K562 (cell line): ENCODE data around the gene UNC13A. TPM values are rescaled to one million over a fixed set of nuclear protein-coding genes. Genes with fewer than 3 reads are reported as not detected.

Source experiments
- ATAC-seq: fragments of 200-7000 bp; cut with Tn5 transposase; 3 replicates; pipeline ENCODE4 v1.9.1; 2020; ENCODE audit warnings: moderate library complexity
- BruUV-seq: library from RNA; stranded (reverse); fragments of 400-500 nt; replicated peaks from 2 replicates; lab custom pipeline; 2021; lab: Mats Ljungman, UMichigan
- CTCF ChIA-PET: fragments of 300-600 bp; formaldehyde crosslinking; extraction: SDS; loops from one replicate; lab custom pipeline; 2021; ENCODE audit warnings: low intra/inter-chr PET ratio; lab: Yijun Ruan, JAX
- POLR2A ChIA-PET: fragments of 300-600, 350-650 bp; sonication (Branson Sonifier 250); formaldehyde crosslinking; extraction: SDS; loops from one replicate; lab custom pipeline; 2021; ENCODE audit warnings: antibody characterized with exemption, inconsistent platforms; lab: Yijun Ruan, JAX
- DNase-seq, 4 experiments: peaks; one replicate each; pipeline versions ENCODE4 v3.0.0 to v3.0.0-alpha.2; 2011 to 2018; ENCODE audit warnings: low spot score in 3 of 4, mixed read lengths in 3 of 4; ENCODE audit errors: extremely low read depth in 1 of 4
- FAIRE-seq: peaks from 2 replicates; lab custom pipeline; 2011; peaks lifted over from hg19 to GRCh38; lab: Jason Lieb, UNC
- H2AFZ ChIP-seq: 2 replicates; pipeline ENCODE4 v1.6.0; 2011; ENCODE audit warnings: low read depth, low read length, control low read depth, inconsistent platforms
- H3K27ac ChIP-seq: fragments of 200-600 bp; 3 replicates; pipeline ENCODE4 v1.8.0; 2011; ENCODE audit warnings: low read depth, mild to moderate bottlenecking, control low read depth, inconsistent platforms, low read length, moderate library complexity, mixed read lengths; ENCODE audit errors: extremely low read depth
- H3K27me3 ChIP-seq, 2 experiments: fragments of 300-600 bp in 1 of 2; 2 replicates in 1 of 2; 3 replicates in 1 of 2; pipeline versions ENCODE4 v1.6.0 to v1.8.0; 2011; ENCODE audit warnings: inconsistent platforms in 2 of 2, low read length in 2 of 2, mild to moderate bottlenecking in 1 of 2, mixed read lengths in 1 of 2, moderate library complexity in 1 of 2; ENCODE audit not compliant: control insufficient read depth in 2 of 2, insufficient read depth in 2 of 2
- H3K36me3 ChIP-seq: fragments of 300-600 bp; 3 replicates; pipeline ENCODE4 v1.8.0; 2011; ENCODE audit warnings: mild to moderate bottlenecking, low read length, inconsistent platforms; ENCODE audit not compliant: control insufficient read depth, insufficient read depth
- H3K4me1 ChIP-seq, 2 experiments: fragments of 200-600 bp in 1 of 2; replicated peaks in 1 of 2; 2 replicates in 1 of 2; 3 replicates in 1 of 2; pipeline versions ENCODE4 v1.5.1 to v1.8.0; 2011; ENCODE audit warnings: inconsistent platforms in 2 of 2, low read length in 2 of 2, mild to moderate bottlenecking in 1 of 2, mixed read lengths in 1 of 2, moderate library complexity in 1 of 2; ENCODE audit not compliant: control insufficient read depth in 2 of 2, insufficient read depth in 2 of 2
- H3K4me2 ChIP-seq: 2 replicates; pipeline ENCODE4 v1.6.1; 2011; ENCODE audit warnings: low read length, control low read depth, inconsistent platforms, mixed read lengths; ENCODE audit not compliant: insufficient read depth
- H3K4me3 ChIP-seq: fragments of 200-600 bp; sonication (generic), shearing (Covaris generic); 2 replicates; pipeline ENCODE4 v1.5.1; 2016; ENCODE audit warnings: control low read depth, inconsistent platforms
- H3K79me2 ChIP-seq: fragments of 200-600 bp; 3 replicates; pipeline ENCODE4 v1.8.0; 2011; ENCODE audit warnings: low read length, inconsistent platforms; ENCODE audit not compliant: control insufficient read depth, insufficient read depth
- H3K9ac ChIP-seq, 2 experiments: 2 replicates each; pipeline versions ENCODE4 v1.6.0 to v1.6.1; 2011; ENCODE audit warnings: low read depth in 2 of 2, low read length in 2 of 2, control low read depth in 1 of 2, inconsistent platforms in 1 of 2, mild to moderate bottlenecking in 1 of 2, mixed read lengths in 1 of 2; ENCODE audit not compliant: insufficient read depth in 1 of 2
- H3K9me1 ChIP-seq: one replicate; pipeline ENCODE4 v1.6.0; 2011; ENCODE audit warnings: inconsistent platforms, mild to moderate bottlenecking, low read length, moderate library complexity; ENCODE audit not compliant: control insufficient read depth, insufficient read depth
- H3K9me3 ChIP-seq: replicated peaks from 2 replicates; pipeline ENCODE4 v1.5.1; 2011; ENCODE audit warnings: low read depth, low read length, inconsistent platforms; ENCODE audit not compliant: control insufficient read depth, insufficient read depth
- H4K20me1 ChIP-seq: replicated peaks from 2 replicates; pipeline ENCODE4 v1.6.1; 2011; ENCODE audit warnings: low read length, inconsistent platforms, mixed read lengths; ENCODE audit not compliant: control insufficient read depth, insufficient read depth
- ATF7 ChIP-seq: fragments of 450-650 bp; IDR thresholded peaks from 2 replicates; pipeline ENCODE4 v1.7.1; 2014; ENCODE audit warnings: mild to moderate bottlenecking, moderate library complexity
- CBX3 ChIP-seq, 2 experiments: IDR thresholded peaks; 1 replicate in 1 of 2; 2 replicates in 1 of 2; pipeline ENCODE4 v1.6.1; 2012; ENCODE audit warnings: inconsistent platforms in 2 of 2, low read length in 2 of 2, borderline replicate concordance in 1 of 2, control low read depth in 1 of 2
- DEAF1 ChIP-seq: fragments of 450-650 bp; formaldehyde crosslinking; IDR thresholded peaks from 2 replicates; pipeline ENCODE4 v1.4.0; 2020; ENCODE audit warnings: mild to moderate bottlenecking, moderate library complexity
- MIER1 ChIP-seq: fragments of 450-650 bp; IDR thresholded peaks from 2 replicates; pipeline ENCODE4 v1.6.1; 2016; ENCODE audit warnings: antibody characterized with exemption, mild to moderate bottlenecking, low read depth
- MTF1 ChIP-seq: fragments of 250-450 bp; sonication (Bioruptor Pico); IDR thresholded peaks from 2 replicates; pipeline ENCODE4 v1.9.0; 2021; ENCODE audit warnings: moderate library complexity, mild to moderate bottlenecking, inconsistent platforms, borderline replicate concordance
- NCOR1 ChIP-seq: fragments of 450-650 bp; IDR thresholded peaks from 2 replicates; pipeline ENCODE4 v1.6.1; 2016; ENCODE audit warnings: mild to moderate bottlenecking, moderate library complexity
- TEAD4 ChIP-seq, 2 experiments: sonication (generic) in 1 of 2; formaldehyde crosslinking in 1 of 2; IDR thresholded peaks; 2 replicates each; pipeline versions ENCODE4 v1.6.1 to v1.8.0; 2012 to 2022; ENCODE audit warnings: borderline replicate concordance in 1 of 2, inconsistent platforms in 1 of 2, low read length in 1 of 2, mild to moderate bottlenecking in 1 of 2, missing genetic modification reagents in 1 of 2
- ZFX ChIP-seq: sonication (generic); formaldehyde crosslinking; IDR thresholded peaks from 2 replicates; pipeline ENCODE4 v1.8.0; 2022; ENCODE audit warnings: mild to moderate bottlenecking, missing genetic modification reagents, moderate library complexity
- ZNF143 ChIP-seq: sonication (generic); formaldehyde crosslinking; IDR thresholded peaks from 2 replicates; pipeline ENCODE4 v1.9.0; 2022; ENCODE audit warnings: mild to moderate bottlenecking, missing genetic modification reagents
- ZNF695 ChIP-seq: fragments of 450-650 bp; formaldehyde crosslinking; IDR thresholded peaks from 2 replicates; pipeline ENCODE4 v1.4.0; 2020; ENCODE audit warnings: mild to moderate bottlenecking, moderate library complexity
- WGBS: fragments of 100-300 bp; shearing (Covaris generic); methylation state at CpG from one replicate; pipeline ENCODE4 v1.1.6; 2016; ENCODE audit warnings: low coverage, mixed read lengths; ENCODE audit not compliant: insufficient coverage; ENCODE audit errors: missing lambda C conversion rate; 5-methylcytosine and 5-hydroxymethylcytosine counted together
- in situ Hi-C: fragments of 300-500 bp; cut with MboI; formaldehyde crosslinking; loops from 4 replicates; pipeline ENCODE4 v1.15.0; 2018; ENCODE audit warnings: inconsistent platforms, mixed read lengths
- intact Hi-C: fragments of 100-400 bp; cut with micrococcal nuclease; formaldehyde crosslinking; loops from 2 replicates; pipeline ENCODE4 v1.14.2; 2022
- polyA plus RNA-seq, 8 experiments: library from polyadenylated mRNA; depleted of rRNA in 4 of 8; stranded (reverse) in 5 of 8; unstranded in 3 of 8; fragments of >200 nt; fragmentation: Nextera tagmentation in 2 of 8; fragmentation: Illumina TruSeq in 1 of 8; extraction: Ambion mirVana in 2 of 8; extraction: Trizol in 1 of 8; gene quantifications; 2 replicates each; pipeline versions ENCODE4 v1.2.1 to v1.2.3, GENCODE V29; 2011 to 2014; ENCODE audit warnings: inconsistent platforms in 1 of 8, missing spikeins in 1 of 8
- total RNA-seq, 7 experiments: library from RNA; depleted of rRNA in 6 of 7; stranded (reverse); fragments of >200 nt in 6 of 7; fragmentation: Illumina TruSeq in 2 of 7; extraction: Trizol in 2 of 7; gene quantifications; 2 replicates each; pipeline versions ENCODE4 v1.2.1 to v1.2.3, GENCODE V29; 2011 to 2021; ENCODE audit warnings: low replicate concordance in 1 of 7

UNC13A gene
- total and polyA plus RNA-seq, 9 of the 15 experiments (the other 6 are each of a cell fraction or from before 2014, with no cell fraction given), result 0.03 to 1.0 (median 0.25) TPM

GRCh38 chr19:17645339-17645963, 42.7 kb downstream of the UNC13A start (continued):
- peak; percentile 77; the same call in 1 of the 2 replicates for TF ChIP-seq ATF7

- Histone ChIP-seq H3K9me3 (no peaks in the 10 kb centered on the region), H3K4me1 (peaks cover 0 to 12% of the 10 kb centered on the region in 2 experiments; a peak in 2 of 5 replicates), H4K20me1 (peaks cover 5% of the 10 kb centered on the region; the same call in 1 of the 2 replicates), H3K79me2 (no peaks in the 10 kb centered on the region), H3K36me3 (no peaks in the 10 kb centered on the region), H3K27me3 (peaks cover 24 to 52% of the 10 kb centered on the region in 2 experiments), H3K9ac (no peak overlapping the region), H3K27ac (no peak overlapping the region), H3K4me2 (no peak overlapping the region), H3K4me3 (no peak overlapping the region), H3K9me1 (no peaks in the 10 kb centered on the region), H2AFZ (no peak overlapping the region)
- no TSS peak for BruUV-seq
- intact Hi-C loops (no loop called here), in situ Hi-C loops (no loop called here)
- ATAC-seq (no peak), FAIRE-seq (no peak), DNase-seq (no peak)
- CTCF ChIA-PET, result no interaction called here
- POLR2A ChIA-PET, result no interaction called here
- TF ChIP-seq ZFX (CRISPR knock-in tag) (no peak), MIER1 (no peak), ZNF695 (CRISPR knock-in tag) (no peak), TEAD4 (IDR thresholded peaks at IDR 0.05; ENCODE audit: low read length) (no peak), TEAD4 (CRISPR knock-in tag; IDR thresholded peaks at IDR 0.05; ENCODE audit: borderline replicate concordance) (no peak), NCOR1 (no peak), DEAF1 (CRISPR knock-in tag) (no peak), MTF1 (CRISPR knock-in tag) (no peak), CBX3 (IDR thresholded peaks at IDR 0.05; ENCODE audit: borderline replicate concordance in 1 of 2, low read length in 2 of 2) (no peak), ZNF143 (CRISPR knock-in tag) (no peak)
- WGBS, result 6% methylated on average over 8 of the region's 8 CpGs
Observed at GRCh38 chr19:17642656-17643055, 45.5 kb downstream of the UNC13A start.
